Measurements from ENCODE around the gene RXFP4. TPM values are rescaled to one million over a fixed set of nuclear protein-coding genes. Genes with fewer than 3 reads are reported as not detected.

Gene RXFP4
- total and polyA plus RNA-seq, 2 donors (not counting 1 experiment from before 2014, with no cell fraction given) = 0.12 TPM; not detected in 1

- H3K9me3 ChIP-seq (ENCODE audit: control extremely low read depth in 1 of 3, control insufficient read depth in 2 of 3, insufficient read depth in 1 of 3, low read length in 2 of 3) = no peaks in the 10 kb centered on the region
- no peak overlapping the region for H2AFZ ChIP-seq (ENCODE audit: insufficient read depth, low read depth, low read length, poor library complexity, severe bottlenecking)
- Mint-ChIP-seq H3K9me3 (ENCODE audit: insufficient read depth) (no peaks in the 10 kb centered on the region), H3K4me1 (peaks cover 80% of the 10 kb centered on the region), H3K27ac (peak overlapping the region; percentile 94), H3K4me3 (peak overlapping the region; percentile 95), H3K27me3 (no peaks in the 10 kb centered on the region)
- WGBS (ENCODE audit: insufficient coverage) = 33% methylated on average over 9 of the region's 13 CpGs
- TF ChIP-seq CTCF (IDR thresholded peaks at IDR 0.05) (no peak), EZH2 (IDR thresholded peaks at IDR 0.05; ENCODE audit: borderline replicate concordance, insufficient read depth, low read depth, low read length, poor library complexity, severe bottlenecking) (no peak)
- ATAC-seq (ENCODE audit: low read depth) (no peak), DNase-seq (peak; percentile 17)
- peak overlapping the region; percentile 93 for H3K4me2 ChIP-seq (replicated peaks; ENCODE audit: low read depth, low read length, poor library complexity, severe bottlenecking)
- H3K36me3 ChIP-seq (replicated peaks in 1 of 2; ENCODE audit: control extremely low read depth in 1 of 2, control insufficient read depth in 1 of 2, extremely low read depth in 1 of 2, insufficient read depth in 2 of 2, low read length in 1 of 2) = peaks cover 4 to 33% of the 10 kb centered on the region in 2 experiments
- H4K20me1 ChIP-seq (ENCODE audit: control insufficient read depth, insufficient read depth, low read length, poor library complexity, severe bottlenecking) = peaks cover 86% of the 10 kb centered on the region
- intact Hi-C loops (cut with micrococcal nuclease) = loop anchor here (5.0 kb wide), 1 partner anchor 227 kb away; no protein-coding TSS in a partner anchor
- no peaks in the 10 kb centered on the region for H3K27me3 ChIP-seq (replicated peaks in 1 of 4; ENCODE audit: control extremely low read depth in 1 of 4, control insufficient read depth in 3 of 4, insufficient read depth in 4 of 4, low read length in 3 of 4)
- peaks cover 100% of the 10 kb centered on the region for H3K79me2 ChIP-seq (ENCODE audit: control insufficient read depth, insufficient read depth, low read length)
- POLR2A ChIA-PET = interaction anchor here (0.5 to 2.1 kb wide), 6 partner anchors 8 to 36 kb away, joined by 3 to 7 read pairs (median 6); no protein-coding TSS in a partner anchor
- H3K9ac ChIP-seq (ENCODE audit: low read length) = peak overlapping the region; percentile 89
- CTCF ChIA-PET = interaction anchor here (1.2 to 12.2 kb wide), 8 partner anchors 7 to 41 kb away, joined by 4 to 206 read pairs (median 24); partner anchors contain the start of genes KHDC4 and RXFP4
- peak overlapping the region; percentile 44 to 93 (median 81) for H3K4me3 ChIP-seq (ENCODE audit: control extremely low read depth in 1 of 5, extremely low read depth in 1 of 5, insufficient read depth in 1 of 5, low read depth in 2 of 5, low read length in 4 of 5)
- peak overlapping the region in 1 of 2 donors; percentile 91 for H3K27ac ChIP-seq (ENCODE audit: low read length in 2 of 2)
- H3K4me1 ChIP-seq (ENCODE audit: control insufficient read depth in 2 of 2, insufficient read depth in 2 of 2, low read length in 2 of 2) = peaks cover 63 to 73% of the 10 kb centered on the region in 2 donors
These were observed 33.0 kb downstream of the RXFP4 start for GRCh38 chr1:155974208-155975115.

Measured in B cell (primary cell).